ENCODE results near the gene CACNA1C.
"Not testable (repeated sequence)": the region's sequence is repeated elsewhere in the genome, so short reads cannot be mapped to it uniquely, and the experiment has no call there.

The CACNA1C gene

DNA sequence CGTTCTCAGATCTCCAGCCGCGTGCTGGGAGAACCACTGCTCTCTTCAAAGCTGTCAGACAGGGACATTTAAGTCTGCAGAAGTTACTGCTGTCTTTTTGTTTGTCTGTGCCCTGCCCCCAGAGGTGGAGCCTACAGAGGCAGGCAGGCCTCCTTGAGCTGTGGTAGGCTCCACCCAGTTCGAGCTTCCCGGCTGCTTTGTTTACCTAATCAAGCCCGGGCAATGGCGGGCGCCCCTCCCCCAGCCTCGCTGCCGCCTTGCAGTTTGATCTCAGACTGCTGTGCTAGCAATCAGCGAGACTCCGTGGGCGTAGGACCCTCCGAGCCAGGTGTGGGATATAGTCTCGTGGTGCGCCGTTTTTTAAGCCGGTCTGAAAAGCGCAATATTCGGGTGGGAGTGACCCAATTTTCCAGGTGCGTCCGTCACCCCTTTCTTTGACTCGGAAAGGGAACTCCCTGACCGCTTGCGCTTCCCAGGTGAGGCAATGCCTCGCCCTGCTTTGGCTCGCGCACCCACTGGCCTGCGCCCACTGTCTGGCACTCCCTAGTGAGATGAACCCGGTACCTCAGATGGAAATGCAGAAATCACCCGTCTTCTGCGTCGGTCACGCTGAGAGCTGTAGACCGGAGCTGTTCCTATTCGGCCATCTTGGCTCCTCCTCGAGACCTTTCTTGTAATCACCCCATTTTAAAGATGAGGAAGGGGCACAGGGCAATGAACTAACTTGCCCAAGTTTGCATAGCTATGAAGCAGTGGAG lies 83.1 kb downstream of the CACNA1C start:
- in situ Hi-C loops (cut with MboI; ENCODE audit: low sequenced_read_pairs), result not testable (repeated sequence)

DNA sequence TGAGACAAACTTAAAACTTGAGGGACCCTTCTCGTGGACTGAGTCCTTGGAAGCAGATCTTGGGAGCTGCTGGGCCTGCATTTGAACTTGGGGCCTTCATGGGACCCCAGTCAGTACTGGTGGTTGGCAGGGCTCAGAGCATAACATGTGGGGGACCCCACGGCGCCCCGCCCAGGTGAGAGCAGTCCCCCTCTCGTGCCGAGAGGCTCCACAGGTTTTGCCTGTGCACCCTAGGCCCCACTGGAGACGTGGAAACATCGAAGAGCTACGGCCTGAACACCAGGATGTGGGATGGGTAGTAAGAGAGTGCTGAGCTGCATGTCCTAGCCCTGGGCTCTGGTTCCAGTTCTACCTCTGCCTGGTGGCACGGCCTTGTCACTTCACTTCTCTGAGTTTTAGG lies 84.1 kb downstream of the CACNA1C start:
- in situ Hi-C loops (cut with MboI; ENCODE audit: low sequenced_read_pairs), result no loop called here

DNA sequence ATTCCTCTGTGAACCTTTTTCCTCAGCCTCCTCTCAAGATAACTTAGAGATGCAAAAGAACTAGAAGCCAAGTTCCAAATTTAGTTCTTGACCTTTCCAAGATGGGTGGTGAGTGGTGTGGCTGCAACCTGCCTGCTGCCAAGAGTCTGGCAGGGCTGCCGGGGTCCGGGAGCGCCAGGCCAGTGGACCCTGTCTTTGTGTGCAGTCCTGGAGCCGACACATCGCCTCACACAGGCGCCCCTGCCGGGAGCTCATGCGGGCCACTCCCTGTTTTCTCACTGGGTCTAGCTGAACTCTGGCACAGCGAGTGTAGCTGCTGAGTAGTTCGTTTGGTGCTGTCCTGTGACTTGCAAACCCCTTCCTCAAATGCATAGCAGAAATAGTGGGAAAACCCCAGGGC lies 84.9 kb downstream of the CACNA1C start:
- in situ Hi-C loops (cut with MboI; ENCODE audit: low sequenced_read_pairs), result no loop called here

DNA sequence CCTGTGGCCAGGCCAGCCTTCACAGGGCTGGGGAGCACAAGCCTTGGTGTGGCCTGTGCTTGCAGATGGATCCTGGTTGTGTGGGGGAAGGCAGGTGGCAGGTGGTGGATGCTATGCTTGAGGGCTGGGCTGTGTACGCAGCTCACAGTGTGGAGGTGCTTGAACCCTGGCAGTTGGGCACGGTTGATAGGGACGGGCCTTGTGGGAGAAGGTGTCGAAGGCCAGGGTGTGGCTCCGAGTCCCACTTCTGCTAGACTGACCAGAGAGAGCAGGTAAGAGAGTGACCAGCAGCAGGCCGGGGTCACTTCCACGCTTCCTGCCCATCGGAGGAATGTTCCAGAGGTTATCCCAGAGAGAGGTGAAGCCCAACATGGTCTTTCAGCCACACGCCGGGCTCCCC lies 85.5 kb downstream of the CACNA1C start:
- in situ Hi-C loops (cut with MboI; ENCODE audit: low sequenced_read_pairs), result no loop called here

DNA sequence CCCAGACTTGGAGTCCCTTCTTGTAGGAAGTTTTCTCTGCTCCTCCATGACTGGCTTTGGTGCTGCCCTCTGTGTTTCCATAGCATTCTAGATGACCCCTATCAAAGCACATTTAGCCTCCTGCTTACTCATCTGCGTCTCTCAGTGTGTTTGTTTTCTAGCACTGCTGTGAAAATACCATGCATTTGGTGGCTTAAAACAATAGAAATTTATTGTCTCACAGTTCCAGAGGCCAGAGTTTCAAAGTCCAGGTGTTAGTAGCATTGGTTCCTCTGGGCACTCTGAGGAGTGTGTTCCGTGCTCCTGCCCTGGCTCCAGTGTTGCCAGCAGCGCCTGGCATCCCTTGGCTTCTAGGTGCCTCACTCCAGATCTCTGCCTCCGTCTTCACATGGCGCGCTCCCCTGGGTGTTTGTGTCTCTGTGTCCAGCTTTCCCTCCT lies 86.1 kb downstream of the CACNA1C start:
- in situ Hi-C loops (cut with MboI; ENCODE audit: low sequenced_read_pairs), result no loop called here

DNA sequence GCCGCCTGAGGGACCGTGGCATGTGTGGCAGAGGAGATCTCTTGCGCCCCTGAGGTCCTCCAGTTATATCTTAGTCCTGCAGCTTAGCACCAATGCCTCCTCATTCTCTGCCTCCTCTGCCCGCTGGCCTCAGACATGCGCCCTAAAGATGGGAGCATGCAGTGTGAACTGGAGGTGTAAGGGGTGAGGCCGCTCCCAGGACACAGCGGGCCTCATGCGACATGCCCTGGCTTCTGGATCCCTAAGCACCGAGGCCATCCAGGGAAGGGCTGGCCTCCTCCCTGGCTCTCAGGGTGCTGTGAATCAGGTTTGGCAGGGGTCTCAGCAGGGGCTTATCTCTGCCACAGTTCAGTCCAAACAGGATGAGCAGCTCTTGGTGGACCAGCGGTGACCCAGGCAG lies 86.9 kb downstream of the CACNA1C start:
- in situ Hi-C loops (cut with MboI; ENCODE audit: low sequenced_read_pairs), result no loop called here

DNA sequence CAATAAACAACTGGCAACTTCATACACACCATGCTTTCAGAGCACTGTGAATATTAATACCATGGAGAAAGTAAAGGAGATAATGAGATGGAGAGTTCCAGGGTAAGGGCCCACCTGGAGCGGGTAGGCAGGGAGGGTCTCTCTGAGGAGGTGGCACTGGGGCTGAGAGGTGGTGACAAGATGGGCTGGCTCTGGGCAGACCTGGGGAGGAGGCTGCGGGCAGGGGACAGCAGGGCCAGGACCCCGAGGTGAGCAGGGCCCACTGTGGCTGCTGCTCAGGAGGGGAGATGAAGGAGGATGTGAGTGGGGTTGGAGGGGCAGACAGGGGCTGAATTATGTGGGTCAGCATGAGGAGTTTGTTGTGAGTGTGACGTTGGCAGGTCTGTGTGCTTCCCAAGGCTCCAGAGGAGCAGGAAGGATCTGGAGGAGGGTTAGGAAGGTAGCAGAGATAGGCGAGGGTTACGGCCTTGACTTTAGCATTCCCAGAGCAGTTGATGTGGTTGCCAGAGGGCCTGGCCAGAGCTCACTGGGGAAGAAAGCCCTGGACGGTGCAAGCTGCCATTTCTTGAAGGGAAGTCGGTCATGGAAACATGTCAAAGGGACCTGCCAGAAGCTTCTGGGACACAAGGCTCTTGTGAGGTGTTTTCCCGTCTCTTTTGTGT lies 88.2 kb downstream of the CACNA1C start:
- in situ Hi-C loops (cut with MboI; ENCODE audit: low sequenced_read_pairs), result no loop called here

DNA sequence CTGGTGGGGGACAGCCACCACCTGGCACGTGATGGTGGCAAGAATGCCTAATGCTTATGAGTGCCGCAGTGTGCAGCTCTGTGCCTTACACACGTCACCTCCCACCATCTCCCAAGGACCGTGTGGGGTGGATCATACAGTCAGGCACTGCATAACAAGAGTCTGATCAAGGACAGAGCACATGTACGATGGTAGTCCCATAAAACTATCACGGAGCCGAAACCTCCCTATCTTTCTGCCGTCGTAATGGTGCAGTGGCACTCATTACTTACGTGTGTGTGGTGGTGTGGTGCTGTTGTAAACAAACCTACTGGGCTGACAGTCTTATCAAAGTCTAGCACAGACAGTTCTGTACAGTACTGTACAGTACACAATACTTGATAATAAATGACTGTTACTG lies 89.3 kb downstream of the CACNA1C start:
- in situ Hi-C loops (cut with MboI; ENCODE audit: low sequenced_read_pairs), result no loop called here

DNA sequence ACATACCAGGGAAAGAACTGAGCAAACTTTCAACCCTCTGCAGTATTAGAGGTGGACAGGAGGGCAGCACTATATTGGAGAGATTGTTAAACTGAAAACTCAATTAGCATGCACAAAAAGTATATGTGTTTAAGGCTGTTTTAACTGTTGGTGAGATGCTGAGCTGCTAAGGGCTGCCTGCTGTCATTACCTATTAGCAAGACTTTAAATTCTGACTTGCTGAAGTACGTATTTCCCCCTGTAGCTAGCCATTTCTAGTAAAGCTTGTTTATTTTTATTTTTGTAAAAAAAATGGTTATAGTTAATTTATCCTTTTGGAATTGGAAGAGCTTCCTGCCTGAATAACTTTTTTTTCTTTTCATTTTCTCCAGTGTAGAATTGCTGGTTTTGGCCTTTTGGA lies 92.2 kb downstream of the CACNA1C start:
- in situ Hi-C loops (cut with MboI; ENCODE audit: low sequenced_read_pairs), result no loop called here

DNA sequence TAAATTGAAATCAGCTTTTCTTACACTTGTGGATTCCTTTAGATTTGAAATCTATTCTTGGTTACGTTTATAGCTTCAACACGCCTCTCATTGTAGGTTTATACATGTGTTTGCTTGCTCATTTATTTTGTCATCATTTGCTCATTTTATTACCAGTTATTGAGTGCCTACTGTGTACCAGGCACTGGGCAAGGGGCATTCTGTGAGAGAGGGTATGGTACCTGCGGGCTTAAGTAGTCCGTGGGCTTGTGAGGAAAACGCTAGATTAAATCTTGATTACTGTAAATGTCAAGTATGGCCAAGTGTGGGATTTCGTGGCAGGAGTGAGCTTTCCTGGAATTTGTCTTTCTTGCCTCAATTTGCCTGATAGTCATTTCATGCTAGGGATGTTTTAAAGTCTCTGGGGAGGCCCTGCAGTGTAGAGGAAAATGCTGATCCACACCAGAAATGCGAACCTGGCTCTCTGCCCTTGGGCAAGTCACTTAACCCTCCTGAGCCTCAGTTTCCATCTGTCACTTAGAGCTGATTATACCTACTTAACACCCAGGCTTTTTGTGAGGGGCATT lies 92.7 kb downstream of the CACNA1C start:
- in situ Hi-C loops (cut with MboI; ENCODE audit: low sequenced_read_pairs), result no loop called here

DNA sequence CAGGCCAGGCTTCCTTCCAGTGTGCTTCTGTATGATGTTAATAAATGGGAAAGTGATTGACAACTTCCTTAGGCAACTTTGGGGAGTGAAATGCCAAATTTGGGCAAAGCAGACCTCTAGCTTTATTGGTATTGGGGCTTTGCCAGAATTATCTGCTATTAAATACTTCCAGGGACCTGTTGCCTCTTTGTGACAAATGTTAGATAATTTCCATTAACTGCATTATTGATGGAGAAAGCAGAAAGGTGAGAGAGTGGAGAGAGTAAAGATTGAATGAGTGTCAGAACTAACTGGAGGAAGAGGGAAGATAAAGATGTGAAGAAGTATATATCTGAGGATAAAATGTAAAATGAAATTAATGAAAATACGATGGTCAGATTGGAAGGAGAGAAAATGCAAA lies 94.5 kb downstream of the CACNA1C start:
- in situ Hi-C loops (cut with MboI; ENCODE audit: low sequenced_read_pairs), result no loop called here

DNA sequence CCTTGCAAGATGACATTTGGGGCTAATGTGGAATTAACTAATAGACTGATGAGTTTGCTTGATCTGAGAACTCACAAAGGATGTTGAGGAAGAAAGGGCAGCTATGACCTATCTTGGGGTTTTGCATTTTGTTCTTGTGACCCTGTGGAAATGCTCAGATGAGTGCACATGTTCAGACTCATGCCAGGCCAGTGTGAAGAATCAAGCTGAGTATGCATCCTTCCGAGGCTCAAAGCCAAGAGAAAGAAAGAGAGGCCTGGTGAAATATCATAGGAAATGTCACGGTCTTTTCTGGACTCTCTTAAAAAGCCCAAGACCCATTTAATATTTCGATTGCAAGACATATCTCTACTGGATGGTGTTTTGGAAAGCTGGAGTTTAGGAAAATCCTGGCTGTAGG lies 96.3 kb downstream of the CACNA1C start:
- in situ Hi-C loops (cut with MboI; ENCODE audit: low sequenced_read_pairs), result no loop called here

DNA sequence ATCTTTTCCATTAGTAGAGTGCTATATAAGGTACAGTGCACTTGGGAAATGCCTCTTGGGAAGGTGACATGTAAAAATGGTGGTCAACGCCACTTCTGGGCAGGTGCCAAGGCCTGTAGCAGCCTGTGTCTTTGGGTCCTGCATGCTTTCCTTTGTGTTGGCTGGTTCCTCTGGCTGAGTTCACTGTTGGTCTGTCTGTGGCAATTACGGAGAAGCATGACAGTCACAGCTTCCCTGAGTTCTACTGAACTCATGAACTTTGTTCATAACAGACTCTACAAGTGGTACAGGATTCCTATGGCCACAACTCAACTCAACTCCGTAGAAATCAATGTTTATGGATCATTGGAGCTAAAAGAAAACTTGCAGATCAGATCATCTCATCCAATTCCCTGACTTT lies 98.0 kb downstream of the CACNA1C start:
- in situ Hi-C loops (cut with MboI; ENCODE audit: low sequenced_read_pairs), result no loop called here

DNA sequence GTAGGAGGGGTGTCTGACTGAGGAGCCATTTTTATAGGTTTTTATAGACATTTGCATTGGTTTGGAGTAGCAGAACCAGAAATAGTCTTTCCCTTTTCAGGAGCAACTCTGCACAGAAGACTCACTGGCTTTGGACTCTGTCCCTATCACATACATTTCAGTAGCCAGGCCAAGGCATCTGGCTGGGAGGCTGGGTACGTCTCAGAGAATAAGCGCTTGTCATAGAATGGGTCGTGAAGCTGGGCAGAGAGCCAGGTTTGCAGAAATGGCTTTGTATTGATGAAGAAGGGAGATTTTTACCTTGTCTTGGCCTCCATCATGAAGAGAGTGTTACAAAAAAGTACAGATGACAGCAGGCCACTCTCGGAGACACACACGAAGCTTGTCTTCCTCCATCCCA lies 98.6 kb downstream of the CACNA1C start:
- in situ Hi-C loops (cut with MboI; ENCODE audit: low sequenced_read_pairs), result no loop called here

DNA sequence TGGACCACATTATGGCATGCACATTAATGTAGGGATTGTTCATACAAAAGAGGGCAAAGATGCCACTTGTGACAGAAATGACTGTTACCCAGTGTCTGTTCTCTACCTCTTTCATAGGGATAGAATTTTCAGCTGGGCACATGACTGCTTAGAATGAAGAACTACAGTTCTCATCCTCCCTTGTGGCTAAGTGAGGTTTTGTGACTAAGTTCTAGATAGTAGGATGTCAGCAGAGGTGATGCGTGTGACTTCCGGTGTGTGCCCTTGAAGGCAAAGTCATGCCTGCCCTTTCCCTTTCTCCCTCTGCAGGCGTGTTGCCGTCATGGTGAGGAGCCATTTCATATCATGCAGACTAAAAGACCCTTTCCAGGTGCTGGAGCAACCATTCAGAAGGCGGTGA lies 99.3 kb downstream of the CACNA1C start:
- in situ Hi-C loops (cut with MboI; ENCODE audit: low sequenced_read_pairs), result no loop called here

DNA sequence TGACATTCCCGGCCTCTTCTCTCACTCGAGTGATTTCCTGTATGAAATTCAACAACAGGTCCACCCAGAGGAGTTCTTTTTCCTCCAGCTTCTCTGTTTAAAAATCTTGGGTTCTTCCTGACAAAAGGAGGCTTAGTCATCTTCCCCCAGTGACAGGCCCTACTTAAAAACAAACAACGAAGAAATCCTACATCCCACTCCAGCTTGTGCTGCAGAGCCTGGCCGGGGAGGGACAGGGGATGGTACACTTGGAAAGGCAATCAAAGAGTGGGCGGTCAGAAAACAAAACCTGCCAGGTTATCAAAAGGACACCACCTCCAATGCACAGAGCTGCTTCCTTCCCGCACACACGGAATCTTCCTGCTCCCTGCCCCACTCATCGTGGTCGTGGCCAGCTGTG lies 101.3 kb downstream of the CACNA1C start:
- in situ Hi-C loops (cut with MboI; ENCODE audit: low sequenced_read_pairs), result no loop called here

DNA sequence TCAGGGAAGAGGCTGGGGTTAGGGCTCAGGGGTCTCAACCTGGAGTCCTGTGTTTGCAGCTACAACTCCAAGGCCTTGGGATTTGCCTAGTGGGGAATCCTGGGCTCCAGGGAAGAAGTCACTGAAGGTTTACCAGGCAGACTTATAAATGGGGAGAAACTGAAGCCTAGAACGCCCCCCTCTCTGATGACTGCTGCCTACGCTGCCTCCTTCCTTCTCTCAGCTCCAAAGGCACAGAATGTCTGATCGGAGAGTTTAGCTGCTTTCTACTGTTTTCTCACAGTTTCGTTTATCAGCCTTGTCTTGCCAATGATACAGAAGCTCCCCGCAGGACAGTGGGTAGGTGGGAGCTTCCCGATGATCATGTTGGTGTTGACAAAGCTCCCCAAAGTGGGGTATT lies 101.7 kb downstream of the CACNA1C start:
- in situ Hi-C loops (cut with MboI; ENCODE audit: low sequenced_read_pairs), result no loop called here

DNA sequence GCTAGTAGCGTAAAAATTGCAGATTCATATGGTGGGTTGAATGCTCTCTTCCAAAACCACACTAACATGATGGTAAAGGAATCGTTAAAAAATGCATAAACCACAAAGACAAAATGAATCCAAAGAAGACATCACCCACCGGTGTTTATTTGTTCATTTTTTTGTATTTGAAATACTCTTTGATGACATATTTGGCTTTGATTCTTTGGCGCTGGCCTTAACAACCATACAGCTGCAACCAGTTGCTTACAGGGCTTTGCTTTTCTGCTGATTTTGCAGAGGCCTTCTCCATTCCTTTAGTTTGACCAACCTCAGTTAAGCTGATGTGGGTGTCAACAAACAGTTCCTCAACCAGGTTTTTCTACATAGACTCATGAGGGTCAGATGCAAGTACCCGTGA lies 103.5 kb downstream of the CACNA1C start:
- in situ Hi-C loops (cut with MboI; ENCODE audit: low sequenced_read_pairs), result no loop called here

DNA sequence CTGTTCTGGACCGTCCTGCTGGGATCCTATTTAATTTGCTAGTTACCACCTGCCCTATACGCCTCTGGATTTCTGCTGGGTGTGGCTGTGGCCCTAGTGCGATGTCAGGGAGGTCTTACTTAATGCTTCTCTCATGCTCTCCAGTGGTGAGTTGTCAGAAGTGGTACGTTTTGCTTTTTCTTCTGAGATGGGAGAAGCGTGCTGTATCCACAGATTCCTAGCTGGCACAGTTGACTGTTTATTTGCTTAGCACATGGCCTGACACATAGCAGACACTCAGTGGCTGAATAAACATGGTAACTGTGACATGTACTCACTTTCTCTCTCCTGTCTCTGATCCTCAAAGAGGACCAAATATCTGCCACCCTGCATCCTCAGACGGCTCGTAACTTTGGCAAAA lies 107.3 kb downstream of the CACNA1C start:
- in situ Hi-C loops (cut with MboI; ENCODE audit: low sequenced_read_pairs), result no loop called here

DNA sequence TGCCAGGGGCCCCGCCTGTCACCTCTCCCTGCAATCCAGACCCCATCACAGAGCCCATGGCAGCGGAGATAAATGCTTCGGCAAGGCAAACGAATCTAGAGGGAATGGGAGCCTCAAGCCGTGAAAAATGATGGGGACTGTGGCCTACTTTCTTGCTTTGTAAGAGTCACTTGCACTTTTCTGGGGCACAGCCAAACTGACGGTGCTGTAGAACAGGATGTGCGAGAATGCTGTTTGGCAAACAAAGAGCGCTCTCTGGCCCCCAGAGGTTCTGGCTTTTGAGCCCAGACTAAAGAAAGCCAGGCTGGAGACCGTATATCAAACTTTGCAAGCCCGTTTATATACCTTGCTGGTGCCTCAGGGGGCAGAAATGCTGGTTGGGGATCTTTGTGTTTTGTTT lies 108.7 kb downstream of the CACNA1C start:
- in situ Hi-C loops (cut with MboI; ENCODE audit: low sequenced_read_pairs), result no loop called here

DNA sequence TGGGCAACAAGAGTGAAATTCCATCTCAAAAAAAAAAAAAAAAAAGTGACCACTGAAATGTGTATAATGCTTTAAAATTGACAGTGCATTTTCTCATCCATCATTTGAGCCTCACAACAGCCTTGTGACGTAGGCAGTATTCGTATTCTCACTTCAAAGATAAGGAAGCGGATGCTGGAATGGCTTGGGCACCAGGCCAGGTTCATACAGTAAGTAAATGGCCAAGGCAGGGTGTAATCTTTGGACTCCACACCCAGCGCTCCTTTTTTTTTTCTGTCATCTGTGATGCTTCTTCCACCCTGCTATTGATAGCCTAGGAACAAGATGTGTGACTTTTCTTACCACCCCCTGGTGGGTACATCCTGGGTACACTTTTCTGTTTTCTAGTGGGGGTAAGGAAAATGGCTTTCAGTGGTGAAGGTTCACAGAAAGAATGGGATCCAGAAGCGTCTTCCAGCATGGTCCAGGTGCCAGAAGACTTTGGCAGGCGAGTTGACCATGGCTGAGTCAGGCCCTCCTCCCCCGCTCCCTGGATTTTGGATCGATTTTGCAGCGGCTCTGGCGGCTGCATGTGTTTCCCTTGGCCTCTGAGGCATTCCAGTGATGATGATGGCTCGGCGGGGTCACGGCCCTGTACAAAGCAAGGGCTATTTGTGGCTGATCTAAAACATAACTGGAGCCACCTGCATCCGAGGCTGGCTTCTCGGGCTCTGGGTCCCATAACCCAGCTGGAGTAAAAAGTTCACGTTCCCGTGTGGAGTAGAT lies 110.6 kb downstream of the CACNA1C start:
- in situ Hi-C loops (cut with MboI; ENCODE audit: low sequenced_read_pairs), result no loop called here

DNA sequence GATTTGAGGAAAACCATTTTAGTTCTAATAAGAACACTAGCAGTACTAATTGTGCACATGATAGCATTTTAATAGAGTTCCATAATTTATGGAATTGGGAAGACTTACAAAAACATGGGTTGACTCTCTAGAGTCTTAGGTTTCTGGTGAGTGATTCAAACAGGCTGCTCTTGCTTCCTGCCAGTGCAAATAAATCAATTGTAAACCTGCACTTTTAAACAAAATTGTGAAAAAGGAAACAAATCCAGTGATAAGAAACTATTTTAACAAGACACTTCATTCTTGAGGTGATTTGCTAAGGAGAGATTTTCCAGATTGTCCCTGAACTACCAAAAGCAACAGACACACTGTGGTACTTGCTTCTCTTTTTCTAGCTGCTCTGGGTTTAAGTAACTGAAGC lies 112.2 kb downstream of the CACNA1C start:
- in situ Hi-C loops (cut with MboI; ENCODE audit: low sequenced_read_pairs), result no loop called here

Data from HL-60/S4 treated with phorbol 12-myristate 13-acetate at 8.2 ng/mL for 4 days and 3 days (cell line).